ENCODE measurements around the gene GGA3. TPM values are rescaled to one million over a fixed set of nuclear protein-coding genes. Genes with fewer than 3 reads are reported as not detected.

GGA3 gene
- total RNA-seq, 6 donors from 2014 or later = 32.3 to 139 (median 55.4) TPM

DNA sequence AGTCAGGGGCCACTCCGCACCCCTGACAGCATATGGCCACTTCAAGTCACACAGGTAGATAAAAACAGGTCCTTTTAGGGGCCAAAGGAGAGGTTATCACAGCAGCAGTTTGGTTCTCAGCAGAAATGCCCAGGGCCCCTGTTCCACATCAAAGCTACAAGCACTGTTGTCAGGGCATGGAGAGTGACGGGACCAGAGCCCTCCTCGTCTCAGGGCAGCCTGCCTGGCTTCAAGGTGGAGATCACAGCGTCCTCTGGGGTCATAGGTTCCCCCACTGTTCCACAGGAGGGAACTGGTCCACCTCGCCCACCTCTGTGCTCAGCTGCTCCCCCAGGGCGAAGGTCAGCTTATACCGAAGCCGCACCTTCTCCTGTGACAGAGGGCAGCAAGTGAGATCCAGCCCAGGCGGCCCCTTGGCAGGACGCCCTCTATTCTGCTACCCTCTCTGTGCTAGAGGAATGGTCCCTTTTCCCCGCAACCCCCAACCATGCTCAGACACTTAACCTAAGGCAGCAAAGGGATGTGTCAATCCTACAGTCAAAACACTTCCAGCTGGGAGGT lies 23.3 kb downstream of the GGA3 start:
- TF ChIP-seq, protein P1, sequence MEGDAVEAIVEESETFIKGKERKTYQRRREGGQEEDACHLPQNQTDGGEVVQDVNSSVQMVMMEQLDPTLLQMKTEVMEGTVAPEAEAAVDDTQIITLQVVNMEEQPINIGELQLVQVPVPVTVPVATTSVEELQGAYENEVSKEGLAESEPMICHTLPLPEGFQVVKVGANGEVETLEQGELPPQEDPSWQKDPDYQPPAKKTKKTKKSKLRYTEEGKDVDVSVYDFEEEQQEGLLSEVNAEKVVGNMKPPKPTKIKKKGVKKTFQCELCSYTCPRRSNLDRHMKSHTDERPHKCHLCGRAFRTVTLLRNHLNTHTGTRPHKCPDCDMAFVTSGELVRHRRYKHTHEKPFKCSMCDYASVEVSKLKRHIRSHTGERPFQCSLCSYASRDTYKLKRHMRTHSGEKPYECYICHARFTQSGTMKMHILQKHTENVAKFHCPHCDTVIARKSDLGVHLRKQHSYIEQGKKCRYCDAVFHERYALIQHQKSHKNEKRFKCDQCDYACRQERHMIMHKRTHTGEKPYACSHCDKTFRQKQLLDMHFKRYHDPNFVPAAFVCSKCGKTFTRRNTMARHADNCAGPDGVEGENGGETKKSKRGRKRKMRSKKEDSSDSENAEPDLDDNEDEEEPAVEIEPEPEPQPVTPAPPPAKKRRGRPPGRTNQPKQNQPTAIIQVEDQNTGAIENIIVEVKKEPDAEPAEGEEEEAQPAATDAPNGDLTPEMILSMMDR (IDR thresholded peaks at IDR 0.05) = no peak
- Histone ChIP-seq H3K27me3 (no peaks in the 10 kb centered on the region), H3K36me3 (peaks cover 55 to 100% (median 90%) of the 10 kb centered on the region in 4 donors), H3K27ac (peak overlapping the region in 1 of 4 donors; percentile 42), H3K9me3 (no peaks in the 10 kb centered on the region), H3K4me3 (no peak overlapping the region), H3K4me1 (peaks cover 0 to 16% (median 0%) of the 10 kb centered on the region in 4 donors)
- DNase-seq (peak in 1 of 2 donors; percentile 26), ATAC-seq (ENCODE audit: low FRiP score in 2 of 2) (no peak)
- whole genome bisulfite sequencing, 2 donors = 86 to 90% methylated on average over 8 to 11 of the region's 11 CpGs

DNA sequence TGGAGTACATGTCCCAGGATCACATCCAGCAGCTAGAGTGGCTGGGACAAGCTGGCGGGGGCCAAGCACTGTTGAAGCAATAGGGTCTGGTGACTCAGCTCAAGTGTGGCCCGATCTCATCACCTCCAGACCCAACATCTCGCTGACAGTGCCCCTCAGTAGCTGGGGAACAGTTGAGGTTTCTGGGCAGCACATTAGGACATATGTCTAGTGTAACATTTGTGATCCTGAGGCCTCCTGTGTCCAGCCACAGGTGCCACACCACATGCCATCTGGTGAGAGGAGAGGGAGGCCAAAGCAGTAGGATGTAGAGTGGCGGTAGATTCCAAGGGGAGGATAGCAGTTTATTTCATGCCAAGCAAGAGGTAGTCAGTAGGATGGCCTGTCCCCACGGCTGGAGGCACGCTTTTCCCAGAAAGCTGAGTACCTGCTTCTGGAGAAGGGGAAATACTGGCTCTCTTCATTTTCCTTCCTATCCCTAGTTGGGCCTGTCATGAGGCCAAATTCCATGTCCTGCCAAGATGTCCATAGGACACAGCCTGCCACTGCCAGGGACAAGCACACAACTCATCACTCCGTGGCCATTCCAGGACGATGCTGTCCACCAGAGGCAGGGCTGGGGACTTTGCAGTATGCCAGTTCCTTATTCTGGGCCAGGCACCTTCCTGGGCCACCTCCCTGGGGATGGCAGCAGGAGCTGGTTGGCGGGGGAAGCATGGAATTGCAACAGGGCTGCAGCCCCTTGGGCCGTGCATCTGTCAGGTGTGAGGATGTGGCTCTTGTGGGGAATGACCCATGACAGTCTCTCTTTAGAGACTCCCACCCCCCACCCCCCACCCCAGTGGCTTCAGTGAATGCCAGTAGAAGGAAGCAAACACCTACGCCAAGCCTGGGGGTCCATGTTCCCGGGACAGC lies 24.0 kb downstream of the GGA3 start:
- Histone ChIP-seq H3K4me3 (no peak overlapping the region), H3K9me3 (no peaks in the 10 kb centered on the region), H3K27ac (no peak overlapping the region), H3K27me3 (no peaks in the 10 kb centered on the region), H3K36me3 (peaks cover 58 to 100% (median 90%) of the 10 kb centered on the region in 4 donors), H3K4me1 (peaks cover 0 to 16% (median 0%) of the 10 kb centered on the region in 4 donors)
- WGBS, 2 donors = 85 to 88% methylated on average over 6 to 11 of the region's 12 CpGs
- DNase-seq (no peak), ATAC-seq (ENCODE audit: low FRiP score in 2 of 2) (no peak)
- TF ChIP-seq EP300 (IDR thresholded peaks at IDR 0.05) (no peak), POLR2AphosphoS5 (IDR thresholded peaks at IDR 0.05) (no peak), POLR2A (IDR thresholded peaks at IDR 0.05) (no peak)
- TF ChIP-seq, protein P1 (IDR thresholded peaks at IDR 0.05) = no peak

DNA sequence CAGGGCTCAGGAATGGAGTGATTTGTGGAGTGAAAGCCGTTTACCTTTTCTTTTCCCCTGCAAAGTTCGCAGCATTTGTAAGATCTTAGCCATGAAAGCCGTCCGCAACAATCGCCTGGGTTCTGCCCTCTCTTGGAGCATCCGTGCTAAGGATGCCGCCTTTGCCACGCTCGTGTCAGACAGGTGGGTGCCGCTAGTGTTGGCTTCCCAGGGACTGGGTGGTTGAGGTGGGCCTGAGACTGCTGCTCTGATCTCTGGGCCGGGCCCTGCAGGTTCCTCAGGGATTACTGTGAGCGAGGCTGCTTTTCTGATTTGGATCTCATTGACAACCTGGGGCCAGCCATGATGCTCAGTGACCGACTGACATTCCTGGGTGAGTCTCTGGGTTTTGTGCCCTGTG lies 28.6 kb downstream of the GGA3 start:
- ATAC-seq (ENCODE audit: low FRiP score in 2 of 2) (no peak), DNase-seq (peak in 1 of 2 donors; percentile 22)
- TF ChIP-seq POLR2AphosphoS5 (IDR thresholded peaks at IDR 0.05) (no peak), EP300 (IDR thresholded peaks at IDR 0.05) (no peak), POLR2A (IDR thresholded peaks at IDR 0.05) (no peak)
- H3K27me3 ChIP-seq = no peaks in the 10 kb centered on the region
- no peak overlapping the region for H3K27ac ChIP-seq
- no peak overlapping the region for H3K4me3 ChIP-seq
- peaks cover 32 to 99% (median 68%) of the 10 kb centered on the region in 4 donors for H3K36me3 ChIP-seq
- WGBS, 2 donors = 96 to 98% methylated on average over 9 to 13 of the region's 13 CpGs
- peaks cover 0 to 13% (median 11%) of the 10 kb centered on the region in 4 donors for H3K4me1 ChIP-seq
- H3K9me3 ChIP-seq = no peaks in the 10 kb centered on the region

DNA sequence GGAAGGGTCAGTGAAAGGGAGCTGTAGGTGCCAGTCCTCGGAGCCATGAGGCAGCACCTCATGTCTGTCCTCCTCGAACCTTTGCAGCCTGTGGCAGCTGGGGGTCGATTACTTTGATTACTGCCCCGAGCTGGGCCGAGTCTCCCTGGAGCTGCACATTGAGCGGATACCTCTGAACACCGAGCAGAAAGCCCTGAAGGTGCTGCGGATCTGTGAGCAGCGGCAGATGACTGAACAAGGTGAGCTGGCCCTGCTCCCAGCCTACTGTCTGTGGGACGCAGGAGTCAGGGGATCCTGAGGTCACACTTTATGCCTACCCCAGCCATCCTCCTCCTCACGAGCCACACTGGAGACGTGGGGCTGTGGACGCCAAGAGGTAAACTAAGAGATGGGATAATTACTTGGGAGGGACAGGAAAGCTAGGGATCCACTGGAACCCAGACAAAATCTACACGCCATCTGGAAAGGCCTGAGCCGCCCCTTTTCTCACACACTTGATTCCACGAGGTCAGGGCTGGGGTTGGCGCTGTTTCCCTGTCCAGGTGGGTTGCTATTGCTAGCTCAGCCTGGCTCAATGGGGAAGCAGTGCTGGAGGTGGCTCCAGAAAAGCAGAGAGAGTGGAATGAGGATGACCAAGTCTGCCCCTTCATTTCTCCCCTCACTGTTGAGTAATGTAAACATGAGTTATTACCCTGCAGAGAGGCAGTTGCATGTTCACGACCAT lies 29.5 kb downstream of the GGA3 start:
- H3K4me1 ChIP-seq = peaks cover 0 to 19% (median 13%) of the 10 kb centered on the region in 4 donors
- H3K27ac ChIP-seq = no peak overlapping the region
- WGBS, 2 donors = 87 to 93% methylated on average over 14 to 18 of the region's 18 CpGs
- TF ChIP-seq POLR2A (IDR thresholded peaks at IDR 0.05) = no peak
- TF ChIP-seq, protein P1 (IDR thresholded peaks at IDR 0.05) = no peak
- TF ChIP-seq EP300 (IDR thresholded peaks at IDR 0.05) = no peak
- no peak for TF ChIP-seq POLR2AphosphoS5 (IDR thresholded peaks at IDR 0.05)
- ATAC-seq (ENCODE audit: low FRiP score in 2 of 2) (no peak), DNase-seq (no peak)
- H3K4me3 ChIP-seq = no peak overlapping the region
- no peaks in the 10 kb centered on the region for H3K27me3 ChIP-seq
- H3K36me3 ChIP-seq = peaks cover 32 to 96% (median 61%) of the 10 kb centered on the region in 4 donors
- H3K9me3 ChIP-seq = no peaks in the 10 kb centered on the region

DNA sequence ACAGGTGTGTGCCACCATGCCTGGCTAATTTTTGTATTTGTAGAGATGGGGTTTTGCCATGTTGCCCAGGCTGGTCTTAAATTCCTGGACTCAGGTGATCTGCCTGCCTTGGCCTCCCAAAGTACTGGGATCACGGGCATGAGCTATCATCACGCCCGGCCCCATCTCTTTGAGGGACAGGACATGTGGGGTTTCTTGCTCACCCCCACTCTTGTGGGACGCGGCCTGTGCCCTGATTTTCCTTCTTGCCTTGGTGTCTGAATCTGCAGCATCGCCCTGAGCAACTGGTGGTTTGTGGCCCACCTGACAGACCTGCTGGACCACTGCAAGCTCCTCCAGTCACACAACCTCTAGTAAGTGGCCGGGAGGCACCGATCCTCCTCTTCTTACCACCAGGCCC lies 30.3 kb downstream of the GGA3 start:
- no peak overlapping the region for H3K27ac ChIP-seq
- H3K27me3 ChIP-seq = no peaks in the 10 kb centered on the region
- DNase-seq (no peak), ATAC-seq (ENCODE audit: low FRiP score in 2 of 2) (no peak)
- H3K9me3 ChIP-seq = no peaks in the 10 kb centered on the region
- H3K4me3 ChIP-seq = no peak overlapping the region
- WGBS, 2 donors = 97 to 99% methylated on average over 5 to 8 of the region's 8 CpGs
- peaks cover 0 to 19% (median 13%) of the 10 kb centered on the region in 4 donors for H3K4me1 ChIP-seq
- TF ChIP-seq POLR2AphosphoS5 (IDR thresholded peaks at IDR 0.05) (no peak), EP300 (IDR thresholded peaks at IDR 0.05) (no peak), POLR2A (IDR thresholded peaks at IDR 0.05) (no peak)
- H3K36me3 ChIP-seq = peaks cover 31 to 96% (median 62%) of the 10 kb centered on the region in 4 donors
